GM21526 (cell line): ENCODE measurements around the gene GRID2.

Experiments
- ATAC-seq: cut with Tn5 transposase; IDR thresholded peaks from one replicate; pipeline ENCODE4 v1.9.1; 2021; ENCODE audit warnings: moderate library complexity; ENCODE audit not compliant: unreplicated experiment, low FRiP score

GRID2 gene

DNA sequence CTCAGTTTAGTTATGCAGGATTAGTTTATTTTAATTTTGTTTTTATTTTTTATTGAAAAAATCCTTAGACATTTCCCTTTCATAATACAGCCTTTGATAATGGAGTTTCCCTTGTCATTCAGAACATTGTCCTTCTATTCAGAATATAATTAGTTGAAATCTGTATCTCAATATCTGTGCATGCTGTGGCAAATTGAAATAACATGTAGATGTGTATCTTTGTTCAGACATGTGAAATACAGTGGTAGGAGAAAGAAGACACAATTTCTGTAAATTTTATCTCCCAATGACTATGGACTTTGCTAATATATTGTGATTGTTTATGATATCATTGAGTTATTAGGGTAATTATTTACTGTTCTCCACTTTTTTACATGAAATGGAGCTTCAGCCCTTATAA, 353.9 kb downstream of the GRID2 start:
- ATAC-seq: no peak

DNA sequence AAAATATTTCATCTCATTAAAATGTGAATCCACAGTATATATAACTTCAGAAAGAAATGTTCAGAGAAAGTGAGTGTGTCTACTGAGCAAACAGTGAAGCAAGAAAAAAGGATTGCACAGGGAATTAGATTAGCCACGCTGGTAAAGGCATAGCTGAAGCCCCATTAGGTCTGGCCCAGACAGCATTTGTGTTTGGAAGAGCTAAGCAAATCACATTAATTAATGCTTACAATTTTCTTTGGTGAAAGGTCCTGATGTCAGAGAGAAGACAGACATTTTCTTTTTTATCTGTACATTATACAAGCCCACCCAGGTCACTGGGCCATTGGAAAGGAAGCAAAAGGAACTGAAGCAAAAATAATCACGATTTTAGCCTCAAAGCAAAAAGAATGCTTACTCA, 354.6 kb downstream of the GRID2 start:
- ATAC-seq: no peak

DNA sequence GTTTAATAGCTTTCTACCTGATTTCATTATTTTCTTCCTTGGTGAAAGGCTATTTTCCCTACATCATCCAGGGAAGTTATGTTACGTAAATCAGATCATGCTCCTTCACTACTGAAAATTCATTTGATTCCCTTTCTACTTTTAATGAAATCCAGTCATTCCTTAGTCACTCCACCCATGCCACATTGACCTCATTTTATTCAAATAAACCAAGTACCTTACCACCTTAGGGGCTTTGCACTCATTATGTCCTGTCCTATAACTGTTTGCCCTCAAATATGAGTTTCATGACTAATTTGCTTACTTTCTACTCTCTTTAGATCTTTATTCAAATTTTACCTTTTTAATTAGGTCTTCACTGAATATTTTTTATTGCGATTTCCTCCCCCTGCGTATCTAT, 374.0 kb downstream of the GRID2 start:
- ATAC-seq: no peak

DNA sequence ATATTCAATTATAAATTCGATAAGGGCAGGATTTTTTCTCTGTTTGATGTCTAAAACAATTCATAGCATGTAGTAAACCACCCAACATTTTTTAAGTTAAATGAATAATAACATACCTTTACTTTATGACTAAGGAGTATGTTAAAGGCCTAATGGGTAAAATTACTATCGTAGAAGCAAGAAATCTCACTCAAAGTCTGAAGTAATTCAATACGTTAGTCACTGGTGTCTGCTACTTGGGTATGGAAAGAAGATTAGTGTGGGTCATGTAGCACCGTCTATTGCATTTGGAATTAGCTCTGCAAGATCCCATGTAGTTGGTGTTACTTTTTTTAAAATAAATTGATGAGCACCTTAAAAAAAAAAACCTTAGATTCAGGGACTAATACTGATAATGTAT, 374.5 kb downstream of the GRID2 start:
- no peak for ATAC-seq

DNA sequence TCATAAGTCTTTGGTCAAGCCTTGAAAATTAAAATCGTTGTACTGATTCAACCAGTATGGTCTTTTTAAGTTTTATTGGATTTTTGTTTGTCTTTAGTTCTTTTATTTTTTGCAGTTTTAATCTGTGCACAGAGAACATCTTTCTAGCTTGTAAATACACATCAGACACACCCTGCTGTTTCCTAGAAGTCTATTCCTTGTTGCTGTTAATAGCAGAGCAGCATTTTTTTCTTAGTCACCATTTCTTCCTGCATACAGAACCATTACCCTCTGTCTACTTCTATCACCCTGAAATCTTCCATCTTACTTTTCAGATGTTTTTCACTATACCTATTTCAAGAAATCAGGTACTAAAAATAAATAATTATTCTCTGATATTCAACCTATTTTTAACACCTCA, 375.4 kb downstream of the GRID2 start:
- no peak for ATAC-seq

DNA sequence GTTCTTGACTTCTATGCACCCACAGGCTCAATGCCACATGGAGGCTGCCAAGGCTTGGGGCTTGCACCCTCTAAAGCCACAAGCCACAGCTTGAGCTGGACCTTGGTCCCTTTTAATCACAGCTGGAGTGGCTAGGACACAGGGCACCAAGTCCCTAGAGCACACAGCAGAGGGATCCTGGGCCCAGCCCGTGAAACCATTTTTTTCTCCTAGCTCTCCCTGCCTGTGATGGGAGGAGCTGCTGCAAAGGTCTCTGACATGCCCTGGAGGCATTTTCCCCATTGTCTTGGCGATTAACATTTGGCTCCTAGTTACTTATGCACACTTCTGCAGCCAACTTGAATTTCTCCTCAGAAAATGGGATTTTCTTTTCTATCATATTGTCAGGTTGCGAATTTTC, 410.9 kb downstream of the GRID2 start:
- no peak for ATAC-seq

DNA sequence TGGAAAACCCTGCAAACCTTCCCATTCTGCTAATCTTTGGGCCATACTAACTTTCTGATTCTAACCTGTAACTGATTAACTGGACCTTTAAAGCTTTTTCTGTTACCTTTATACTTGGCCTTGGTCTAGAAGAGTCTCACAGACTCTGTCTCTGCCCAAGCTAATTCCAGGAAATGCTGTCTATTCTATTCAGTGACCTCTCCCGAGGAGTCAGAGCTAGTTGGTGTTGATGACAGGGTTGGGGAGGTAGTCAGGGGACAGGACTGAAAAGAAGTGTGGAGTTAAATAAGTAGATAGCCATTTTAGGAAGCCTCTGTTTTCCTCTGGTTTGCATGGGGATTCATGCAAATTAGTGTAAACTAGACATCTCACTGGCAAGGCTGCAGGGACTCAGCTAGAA, 429.5 kb downstream of the GRID2 start:
- ATAC-seq: no peak

DNA sequence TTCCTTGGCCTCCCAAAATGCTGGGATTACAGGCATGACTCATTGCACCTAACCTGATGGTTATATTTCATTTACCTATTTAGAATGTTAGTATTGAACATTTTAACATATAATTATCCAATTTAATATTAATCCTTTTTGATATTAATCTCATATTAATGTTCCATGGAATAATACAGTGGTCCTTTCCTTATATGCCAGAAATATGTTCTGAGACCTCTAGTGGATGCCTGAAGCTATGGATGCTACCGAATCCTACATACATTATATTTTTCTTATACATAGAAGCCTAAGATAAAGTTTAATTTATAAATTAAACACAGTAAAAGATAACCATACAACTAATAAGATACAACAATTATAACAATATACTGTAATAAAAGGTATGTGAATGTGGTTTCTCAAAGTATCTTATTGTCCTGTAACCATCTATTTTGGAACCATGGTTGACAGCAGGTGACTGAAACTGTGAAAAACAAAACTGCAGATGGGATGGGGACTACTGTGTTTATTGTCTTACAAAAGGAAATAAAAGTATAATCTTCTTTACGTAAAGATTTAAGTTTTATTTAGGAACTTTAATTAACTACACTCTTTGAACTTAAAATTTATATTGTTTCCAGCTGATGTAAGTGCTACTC, 431.4 kb downstream of the GRID2 start:
- no peak for ATAC-seq

DNA sequence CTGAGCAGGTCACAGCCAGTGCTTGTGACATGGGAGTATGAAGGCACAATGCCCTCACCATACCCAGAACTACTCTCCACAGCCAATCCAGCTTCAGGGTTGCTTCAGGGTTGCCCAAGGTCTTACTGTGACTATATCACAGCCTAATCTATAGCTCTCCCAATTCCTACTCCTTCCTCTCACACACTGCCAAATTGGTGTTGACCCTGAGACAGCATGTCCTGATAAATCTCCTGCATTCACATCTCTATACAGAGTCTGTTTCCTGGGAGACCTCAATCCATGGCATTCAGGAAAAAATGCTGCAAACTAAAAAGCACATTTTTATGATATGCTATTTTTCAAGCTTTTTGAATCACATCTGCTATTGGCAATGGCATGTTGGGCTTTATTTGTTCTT, 456.7 kb downstream of the GRID2 start:
- no peak for ATAC-seq

DNA sequence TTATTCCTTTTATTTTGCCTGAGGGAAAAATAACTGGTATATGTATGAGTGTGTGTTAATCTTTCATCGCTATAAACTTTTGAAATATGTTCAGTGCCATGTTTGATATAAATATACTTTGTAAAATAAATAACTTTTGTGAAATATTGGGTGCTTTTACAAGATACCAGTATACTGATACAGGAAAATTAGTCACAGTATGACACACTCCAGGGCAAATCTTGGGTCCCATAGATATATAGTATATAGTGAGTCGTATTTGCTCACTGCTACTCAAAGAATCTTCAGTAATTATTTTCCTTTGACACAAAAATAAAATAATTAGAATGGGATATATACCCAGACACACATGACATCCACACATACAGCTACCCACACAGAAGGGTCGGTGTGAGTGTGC, 472.3 kb downstream of the GRID2 start:
- ATAC-seq: no peak

DNA sequence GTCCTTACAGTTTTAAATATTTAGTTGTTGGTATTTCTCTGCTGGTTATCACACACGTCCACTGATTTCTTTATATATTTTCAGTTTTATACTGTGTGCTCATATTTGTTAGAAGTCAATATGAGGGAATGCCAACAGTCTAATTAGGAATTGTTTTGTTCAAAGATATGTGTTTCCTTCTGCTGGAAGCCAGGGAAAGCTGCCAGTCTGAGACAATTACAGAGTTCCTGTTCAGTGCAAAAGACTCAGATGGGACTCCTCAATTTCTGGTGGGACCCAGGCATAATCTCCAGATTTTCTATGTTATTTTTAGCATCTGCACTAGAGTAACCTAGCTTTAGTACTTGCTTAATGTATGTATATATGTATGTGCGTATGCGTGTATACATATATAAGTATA, 486.0 kb downstream of the GRID2 start:
- ATAC-seq: no peak

DNA sequence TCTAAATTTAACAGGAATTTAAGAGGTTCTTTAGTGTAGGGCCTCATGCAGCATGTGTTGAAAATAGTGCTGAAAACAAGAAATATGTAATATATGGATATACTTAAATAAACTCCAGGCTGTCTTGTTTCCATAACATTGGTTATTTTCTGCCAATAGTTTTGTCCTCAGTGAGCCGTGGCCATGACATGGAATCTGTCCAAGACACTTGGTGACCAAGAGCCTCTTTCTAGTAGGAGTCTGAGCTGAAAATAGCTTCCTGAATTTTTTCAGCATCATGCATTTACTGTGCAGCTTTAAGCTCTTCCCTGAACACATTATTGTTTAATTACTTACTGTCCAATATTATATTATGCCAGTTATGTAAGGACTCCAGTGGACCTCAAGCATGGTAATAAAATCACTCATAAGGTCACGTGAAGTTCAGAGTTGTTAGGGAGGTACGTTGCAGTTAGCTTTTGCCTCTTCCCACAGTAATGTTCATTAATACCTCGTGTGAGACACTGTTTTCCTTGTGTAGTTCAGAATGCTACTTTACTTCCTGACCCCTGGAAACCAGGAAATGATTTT, 488.2 kb downstream of the GRID2 start:
- no peak for ATAC-seq

DNA sequence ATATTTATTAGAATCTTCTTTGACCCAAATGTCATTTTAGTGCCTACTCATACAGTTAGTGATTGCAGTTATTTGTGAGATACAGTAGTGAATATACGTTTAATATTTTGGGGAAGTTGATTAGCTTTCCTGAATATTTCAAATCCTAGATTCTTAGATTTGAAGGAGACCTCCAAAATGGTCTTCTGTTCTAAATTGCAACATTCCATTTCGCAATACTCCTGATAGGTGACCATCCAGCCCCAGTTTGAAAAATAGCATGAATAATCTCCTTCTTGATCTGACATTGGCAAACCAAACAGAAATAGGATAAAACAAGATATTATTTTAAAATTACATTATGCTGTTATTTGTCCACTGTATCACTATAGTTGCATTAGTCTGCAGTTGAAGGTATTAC, 505.6 kb downstream of the GRID2 start:
- ATAC-seq: no peak

DNA sequence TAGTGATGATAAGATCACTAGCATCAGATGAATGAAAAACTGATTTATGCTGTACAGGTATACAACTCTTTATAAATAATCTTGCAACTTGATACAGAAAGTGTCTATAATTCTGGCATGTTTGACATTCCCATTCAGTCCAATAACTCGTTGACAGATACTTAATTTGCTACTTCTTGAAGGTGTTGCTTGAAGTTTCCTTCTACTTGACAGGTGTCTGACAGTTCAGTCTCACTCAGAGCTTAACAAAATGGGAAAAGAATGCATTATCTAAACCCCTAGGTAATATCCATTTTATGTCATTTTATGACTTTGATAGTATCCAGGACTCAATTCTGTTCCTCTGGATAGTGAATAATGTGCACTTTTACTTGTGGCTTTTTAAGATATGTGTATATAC, 508.9 kb downstream of the GRID2 start:
- no peak for ATAC-seq

DNA sequence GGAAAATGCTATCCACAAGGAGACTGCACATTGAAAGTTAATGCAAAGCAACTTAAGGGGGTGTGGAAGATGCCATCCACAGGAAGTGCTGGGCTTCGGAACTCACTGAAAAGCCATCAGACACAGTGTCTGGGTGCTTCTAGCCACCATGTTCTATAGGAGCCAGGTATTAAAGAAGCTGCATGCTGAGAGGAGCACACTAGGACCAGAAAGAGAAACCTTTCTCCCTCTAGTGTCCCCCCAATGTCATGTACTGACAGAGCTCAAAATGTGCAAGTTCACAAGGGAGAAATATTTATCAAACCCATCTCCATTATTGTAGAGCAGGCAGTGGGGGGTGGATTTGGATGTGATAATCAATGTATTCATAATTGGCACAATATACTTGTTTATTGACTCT, 510.9 kb downstream of the GRID2 start:
- ATAC-seq: no peak

DNA sequence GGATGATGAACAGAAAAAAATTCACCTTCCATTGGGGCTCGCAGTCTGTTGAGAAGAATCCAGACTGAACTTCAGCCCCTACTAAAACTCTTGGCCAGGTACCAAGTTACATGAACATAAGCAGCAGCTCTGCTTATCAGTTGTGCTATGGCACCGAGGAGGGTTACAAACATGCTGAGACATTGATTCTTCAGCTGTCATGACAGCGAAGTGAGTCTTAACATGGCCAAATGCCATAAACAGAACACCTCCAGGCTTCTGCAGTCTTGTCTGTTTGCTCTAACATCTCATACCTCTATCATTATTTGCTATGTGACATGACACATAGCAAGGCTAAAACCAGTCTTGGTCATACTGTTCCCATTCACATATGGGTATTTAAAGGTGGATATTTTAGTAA, 521.5 kb downstream of the GRID2 start:
- no peak for ATAC-seq

DNA sequence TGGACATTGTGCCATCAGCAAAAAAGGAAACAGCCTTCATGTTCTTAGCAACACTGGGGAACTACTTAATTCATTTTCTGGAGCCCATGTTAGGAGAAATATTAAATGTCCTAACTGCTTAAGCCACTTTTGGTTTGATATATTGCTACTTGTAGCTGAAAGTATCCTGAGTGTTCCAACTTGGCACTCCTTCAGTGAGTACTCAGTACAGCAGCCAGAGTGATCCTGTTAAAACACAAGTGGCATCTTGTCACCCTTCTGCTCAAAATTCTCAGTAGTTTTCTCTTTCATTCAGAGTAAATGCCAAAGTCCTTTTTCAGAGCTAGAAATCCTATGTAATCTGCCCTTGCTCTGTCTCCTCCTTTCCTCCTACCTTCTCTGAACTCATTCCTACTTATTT, 522.0 kb downstream of the GRID2 start:
- no peak for ATAC-seq

DNA sequence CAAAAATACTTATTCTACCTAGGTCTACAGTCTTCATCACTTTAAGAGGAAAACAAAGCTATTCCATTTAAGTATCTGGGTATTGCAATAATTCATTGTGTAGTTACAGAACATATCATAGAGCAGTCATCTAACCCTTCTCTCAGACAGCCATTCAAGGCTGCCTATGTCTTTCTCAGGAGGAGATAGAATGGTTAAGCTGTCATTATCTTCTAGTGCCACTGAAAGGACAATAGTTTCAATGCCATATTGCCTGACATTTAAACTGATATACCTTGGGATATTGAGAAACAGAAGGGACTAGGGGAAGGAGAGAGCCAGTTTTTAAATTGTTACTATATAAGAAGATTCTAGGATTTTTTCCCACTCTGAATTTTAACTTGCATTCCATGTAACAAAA, 527.0 kb downstream of the GRID2 start:
- no peak for ATAC-seq

DNA sequence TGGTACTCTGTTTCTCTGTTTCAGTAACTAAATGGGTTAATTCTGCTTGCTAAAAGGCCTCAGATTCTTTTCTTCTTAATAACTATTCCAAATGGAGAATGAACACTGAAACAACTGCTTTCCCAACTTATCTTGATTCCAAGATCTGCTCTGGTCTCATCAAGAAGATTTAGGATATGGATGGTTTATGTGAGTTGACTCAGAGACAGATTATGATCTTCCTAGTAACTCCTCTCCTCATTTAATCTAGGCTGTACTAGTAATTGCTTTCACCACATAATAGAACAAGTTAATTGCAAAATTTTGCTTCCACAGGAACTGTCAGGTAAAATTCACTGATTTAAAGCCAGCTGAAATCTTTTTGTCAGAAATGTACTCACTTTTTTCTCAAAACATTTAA, 537.1 kb downstream of the GRID2 start:
- no peak for ATAC-seq

DNA sequence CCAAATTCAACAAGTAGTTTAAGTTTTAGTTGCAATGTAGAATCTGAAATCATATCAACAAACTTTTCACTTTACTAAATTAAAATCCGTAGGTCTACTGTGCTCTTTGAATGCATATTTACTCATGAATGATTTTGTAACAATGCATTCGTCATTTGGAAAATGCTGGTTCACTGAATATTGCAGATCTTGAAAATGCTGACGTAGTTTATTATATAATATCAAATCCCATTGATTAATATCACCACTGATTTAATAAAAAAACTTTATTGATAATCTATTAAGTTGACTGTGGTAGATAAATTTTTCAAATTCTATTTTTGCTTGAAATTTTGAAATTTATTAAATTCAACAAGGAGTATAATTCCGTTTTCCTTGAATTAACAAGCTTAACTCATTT, 540.0 kb downstream of the GRID2 start:
- no peak for ATAC-seq

DNA sequence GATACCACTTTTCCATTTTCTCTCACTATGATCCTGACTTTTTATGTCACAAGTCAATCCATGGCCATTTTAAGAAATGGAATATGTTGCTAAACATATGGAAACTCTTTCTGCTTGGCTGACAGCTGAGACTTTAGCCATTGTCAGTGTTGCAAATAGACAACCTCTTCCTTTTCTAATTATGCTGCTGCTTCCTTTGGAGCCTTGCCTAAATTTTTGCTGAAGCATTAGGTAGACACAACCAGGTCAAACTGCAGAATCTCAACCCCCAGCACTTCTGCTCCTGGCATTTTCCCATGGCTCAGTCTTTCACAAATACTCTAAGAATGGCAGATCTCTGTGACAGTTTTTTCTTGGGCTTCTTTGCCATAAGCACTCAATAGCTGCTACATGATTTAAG, 543.3 kb downstream of the GRID2 start:
- ATAC-seq: no peak

DNA sequence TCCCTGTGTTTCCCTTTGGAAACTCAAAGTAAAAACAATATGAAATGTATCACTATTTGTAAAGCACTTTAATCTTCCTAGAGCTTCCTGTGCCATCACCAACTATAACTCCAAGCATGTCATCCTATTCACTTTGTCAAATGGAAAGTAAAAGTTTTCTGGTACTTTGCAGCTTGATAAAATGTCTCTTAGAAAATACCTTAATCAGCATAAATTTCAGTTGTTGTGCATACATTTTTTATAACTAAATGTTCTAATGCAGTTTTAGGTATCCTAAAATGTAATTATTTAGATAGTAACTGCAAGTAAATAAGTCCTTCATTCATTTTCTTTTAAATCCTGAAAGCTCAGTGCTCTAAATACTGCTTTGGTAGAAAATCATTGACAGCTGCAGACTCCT, 558.7 kb downstream of the GRID2 start:
- ATAC-seq: no peak

DNA sequence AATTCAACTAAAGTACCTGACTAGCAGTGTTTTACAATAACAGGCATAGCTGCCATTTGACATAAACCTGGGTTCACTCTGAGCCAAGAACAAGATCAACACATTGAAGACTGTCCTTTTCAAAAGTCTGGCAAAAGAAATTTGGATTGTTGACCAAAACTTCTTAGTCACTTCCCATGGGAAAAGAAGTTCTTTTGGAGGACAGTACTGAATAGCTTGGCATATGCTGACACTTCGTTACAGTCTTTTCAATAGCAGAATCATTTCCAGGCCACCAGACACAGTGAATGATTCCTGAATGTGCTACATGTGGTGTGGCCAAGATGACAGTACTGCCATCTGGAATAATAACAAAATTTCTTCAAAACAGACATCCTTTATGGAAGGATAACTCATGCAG, 560.3 kb downstream of the GRID2 start:
- no peak for ATAC-seq
